Measurements from ENCODE around the gene GLP2R. TPM values are rescaled to one million over a fixed set of nuclear protein-coding genes. Genes with fewer than 3 reads are reported as not detected.

GLP2R gene
- total and polyA plus RNA-seq, 2 of the 8 experiments (the other 6 are each of a cell fraction or from before 2014, with no cell fraction given) = not detected

DNA sequence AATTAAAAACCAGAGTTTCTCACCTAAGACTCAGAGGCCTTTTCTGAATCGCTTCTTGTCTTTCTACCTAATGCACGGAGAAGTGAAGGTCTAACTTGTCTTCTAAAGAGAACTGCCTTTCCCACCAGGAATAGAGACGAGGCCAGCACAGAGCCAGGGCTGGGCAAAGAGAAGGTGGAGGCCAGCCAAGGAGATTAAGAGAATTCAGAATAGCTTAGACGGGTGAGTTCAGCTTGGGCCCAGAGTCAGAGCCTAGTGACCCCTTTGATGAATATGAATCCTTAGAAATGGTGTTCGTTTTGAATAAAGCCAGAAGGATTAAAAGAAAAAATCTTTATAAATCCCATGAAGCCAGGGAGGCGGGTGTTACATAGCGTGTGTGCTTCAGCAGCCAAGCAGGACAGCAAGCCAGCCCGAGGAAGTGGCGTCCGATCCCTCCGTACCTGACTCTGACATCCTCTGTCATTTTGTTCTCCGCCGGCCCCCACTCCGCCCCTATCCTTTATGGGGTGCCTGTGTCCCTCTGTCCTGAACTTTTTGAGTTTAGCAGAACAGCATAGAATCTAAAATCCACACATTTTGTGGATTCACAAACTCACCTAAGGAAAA is 11.3 kb upstream of the GLP2R start:
- WGBS, 2 experiments (ENCODE audit: extremely low coverage in 1 of 2, insufficient coverage in 1 of 2, insufficient read length in 1 of 2, insufficient replicate concordance in 2 of 2, low coverage in 1 of 2, low lambda C conversion rate in 2 of 2, missing lambda C conversion rate in 1 of 2) = 85% methylated on average over 14 of the region's 14 CpGs; no CpG with 5 or more reads in 1 of the 2 experiments
- Histone ChIP-seq H3K56ac (replicated peaks; ENCODE audit: insufficient read length, low read depth, low read length) (no peak overlapping the region), H3K27me3 (replicated peaks in 1 of 4; ENCODE audit: control insufficient read depth in 3 of 4, extremely low read depth in 1 of 4, insufficient read depth in 3 of 4, low read length in 3 of 4) (no peaks in the 10 kb centered on the region), H3K27ac (ENCODE audit: low read depth, low read length) (no peak overlapping the region), H2BK15ac (ENCODE audit: low read length) (no peak overlapping the region), H2BK12ac (ENCODE audit: low read depth, low read length) (no peak overlapping the region), H3K4me2 (ENCODE audit: insufficient read depth in 1 of 2, low read depth in 2 of 2, low read length in 2 of 2) (no peak overlapping the region), H3K18ac (ENCODE audit: extremely low read depth, low read length) (no peak overlapping the region), H3K9me3 (ENCODE audit: insufficient read depth in 2 of 2, low read depth in 1 of 2, low read length in 1 of 2) (0 out of 4 replicates have a peak, but pooled peaks cover 0 to under 1% of the 10 kb centered on the region in 2 experiments), H4K91ac (replicated peaks; ENCODE audit: insufficient read length, low read length) (no peak overlapping the region), H3K4ac (replicated peaks; ENCODE audit: insufficient read length, low read depth, low read length) (no peak overlapping the region), H4K5ac (ENCODE audit: insufficient read length, low read depth, low read length) (no peak overlapping the region), H2BK20ac (ENCODE audit: low read length) (no peak overlapping the region), H2BK5ac (ENCODE audit: low read depth, low read length) (no peak overlapping the region), H4K8ac (ENCODE audit: extremely low read depth, insufficient read depth, low read length) (no peak overlapping the region), H2AFZ (ENCODE audit: low read length) (no peak overlapping the region), H3K9ac (replicated peaks in 1 of 4; ENCODE audit: extremely low read depth in 1 of 4, low read depth in 3 of 4, low read length in 3 of 4) (no peak overlapping the region), H3K23ac (ENCODE audit: insufficient read length) (no peak overlapping the region), H3K14ac (ENCODE audit: insufficient read length) (no peak overlapping the region), H3K79me2 (ENCODE audit: control insufficient read depth in 1 of 2, insufficient read depth in 2 of 2, low read length in 2 of 2) (no peaks in the 10 kb centered on the region), H3K79me1 (ENCODE audit: low read depth, low read length) (no peaks in the 10 kb centered on the region), H3K4me1 (replicated peaks in 1 of 4; ENCODE audit: control insufficient read depth in 3 of 4, insufficient read depth in 4 of 4, low read length in 3 of 4) (no peaks in the 10 kb centered on the region), H3K36me3 (ENCODE audit: control insufficient read depth in 2 of 4, insufficient read depth in 4 of 4, low read length in 3 of 4) (no peaks in the 10 kb centered on the region), H2AK5ac (ENCODE audit: low read depth, low read length) (no peak overlapping the region), H3K4me3 (ENCODE audit: extremely low read depth in 1 of 4, insufficient read depth in 2 of 4, low read depth in 3 of 4, low read length in 4 of 4) (no peak overlapping the region), H4K20me1 (replicated peaks in 1 of 2; ENCODE audit: control insufficient read depth in 1 of 2, insufficient read depth in 2 of 2, low read length in 2 of 2) (peaks cover 0 to 2% of the 10 kb centered on the region in 2 experiments), H2BK120ac (replicated peaks; ENCODE audit: low read depth, low read length) (no peak overlapping the region), H3K23me2 (ENCODE audit: low read depth, low read length) (peaks cover 2% of the 10 kb centered on the region; the same call in 1 of the 2 replicates)
- POLR2A ChIA-PET (ENCODE audit: partially characterized antibody) = no interaction called here
- FAIRE-seq (no peak), DNase-seq (ENCODE audit: low read depth in 1 of 2, low spot score in 2 of 2) (no peak)
- CTCF ChIA-PET (ENCODE audit: partially characterized antibody) = no interaction called here
- TF ChIP-seq RBBP5 (IDR thresholded peaks at IDR 0.05; ENCODE audit: borderline replicate concordance, low read depth, low read length) (no peak), NANOG (IDR thresholded peaks at IDR 0.05; ENCODE audit: insufficient read depth, low read depth, low read length, poor library complexity, severe bottlenecking) (no peak), POLR2A (IDR thresholded peaks at IDR 0.05; ENCODE audit: control extremely low read depth in 1 of 2, low read depth in 2 of 2, low read length in 2 of 2) (no peak), ASH2L (IDR thresholded peaks at IDR 0.05; ENCODE audit: low read length) (no peak), RNF2 (IDR thresholded peaks at IDR 0.05; ENCODE audit: borderline replicate concordance, low read depth, low read length, missing control alignments, poor library complexity, severe bottlenecking) (no peak), KDM5A (IDR thresholded peaks at IDR 0.05; ENCODE audit: low read length) (no peak), TCF12 (IDR thresholded peaks at IDR 0.05; ENCODE audit: low read depth, low read length) (no peak), SIN3A (conservative IDR thresholded peaks at IDR 0.05 in 1 of 2, IDR thresholded peaks at IDR 0.05 in 1 of 2; ENCODE audit: low read depth in 1 of 2, low read length in 2 of 2) (no peak), MAFK (IDR thresholded peaks at IDR 0.05; ENCODE audit: low read depth, low read length) (no peak)
- TF ChIP-seq, protein P1, sequence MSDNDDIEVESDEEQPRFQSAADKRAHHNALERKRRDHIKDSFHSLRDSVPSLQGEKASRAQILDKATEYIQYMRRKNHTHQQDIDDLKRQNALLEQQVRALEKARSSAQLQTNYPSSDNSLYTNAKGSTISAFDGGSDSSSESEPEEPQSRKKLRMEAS (IDR thresholded peaks at IDR 0.05) = no peak

All from H1 (cell line).